GM21390 (cell line): ENCODE data around the gene SPP1.
"Not testable (repeated sequence)": the region's sequence is repeated elsewhere in the genome, so short reads cannot be mapped to it uniquely, and the experiment has no call there.

ENCODE experiments used
- ATAC-seq: cut with Tn5 transposase; IDR thresholded peaks from one replicate; pipeline ENCODE4 v1.9.1; 2021; ENCODE audit not compliant: unreplicated experiment

The SPP1 gene

DNA sequence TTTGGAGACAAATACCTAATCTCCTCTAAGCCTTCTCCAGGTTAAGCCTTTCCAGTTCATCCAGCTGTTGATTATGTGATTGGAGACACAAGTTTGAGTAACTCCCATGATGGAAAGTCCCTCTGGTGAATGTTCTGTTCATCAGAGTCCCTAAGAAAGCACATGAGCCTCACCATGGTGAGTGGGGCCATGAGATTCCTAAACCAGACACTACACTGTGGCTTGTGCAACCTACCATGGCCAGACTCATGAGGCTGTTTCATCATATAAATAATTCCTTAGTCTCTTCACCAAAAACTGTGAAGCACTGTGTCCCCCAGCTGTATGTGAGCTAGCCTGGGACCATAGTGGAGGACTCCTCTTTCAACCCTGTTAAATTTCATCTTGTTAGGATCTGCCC is 46.3 kb downstream of the SPP1 start:
- no peak for ATAC-seq

DNA sequence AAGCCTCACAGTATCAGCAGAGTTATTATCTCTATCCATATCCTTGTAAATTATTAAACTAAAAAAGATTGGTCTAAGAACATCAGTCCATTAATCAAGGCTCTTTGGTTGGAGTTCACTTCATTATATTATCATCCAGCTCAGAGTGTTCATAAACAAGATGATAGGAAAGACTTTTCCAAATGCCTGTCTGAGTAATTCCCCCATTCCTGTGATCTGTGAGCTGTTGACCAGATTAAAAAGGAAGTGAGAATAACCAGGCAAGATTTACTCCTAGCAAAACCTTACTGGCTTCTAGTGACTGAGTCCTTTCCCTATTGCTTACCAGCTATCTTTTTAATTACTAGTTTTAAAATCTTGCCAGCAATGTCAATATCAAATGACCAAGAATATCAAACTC is 46.8 kb downstream of the SPP1 start:
- ATAC-seq: no peak

DNA sequence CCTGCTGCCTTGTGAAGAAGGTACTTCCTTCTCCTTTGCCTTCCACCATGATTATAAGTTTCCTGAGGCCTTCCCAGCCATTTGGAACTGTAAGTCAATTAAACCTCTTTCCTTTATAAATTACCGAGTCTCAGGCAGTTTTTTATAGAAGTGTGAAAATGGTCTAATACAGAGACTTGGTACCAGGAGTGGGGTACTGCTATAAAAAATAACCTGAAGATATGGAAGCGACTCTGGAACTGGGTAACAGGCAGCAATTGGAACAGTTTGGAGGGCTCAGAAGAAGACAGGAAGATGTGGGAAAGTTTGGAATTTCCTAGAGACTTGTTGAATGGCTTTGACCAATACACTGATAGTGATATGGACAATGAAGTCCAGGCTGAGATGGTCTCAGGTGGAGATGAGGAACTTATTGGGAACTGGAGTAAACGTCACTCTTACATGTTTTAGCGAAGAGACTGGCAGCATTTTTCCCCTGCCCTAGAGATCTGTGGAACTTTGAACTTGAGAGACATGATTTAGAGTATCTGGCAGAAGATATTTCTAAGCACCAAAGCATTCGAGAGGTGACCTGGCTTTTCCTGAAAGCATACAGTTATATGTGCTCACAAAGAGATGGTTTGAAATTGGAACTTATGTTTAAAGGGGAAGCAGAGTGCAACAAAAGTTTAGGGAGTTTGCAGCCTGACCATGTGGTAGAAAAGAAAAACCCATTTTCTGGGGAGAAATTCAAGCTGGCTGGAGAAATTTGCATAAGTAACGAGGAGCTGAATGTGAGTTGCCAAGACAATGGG is 50.6 kb downstream of the SPP1 start:
- not testable (repeated sequence) for ATAC-seq

DNA sequence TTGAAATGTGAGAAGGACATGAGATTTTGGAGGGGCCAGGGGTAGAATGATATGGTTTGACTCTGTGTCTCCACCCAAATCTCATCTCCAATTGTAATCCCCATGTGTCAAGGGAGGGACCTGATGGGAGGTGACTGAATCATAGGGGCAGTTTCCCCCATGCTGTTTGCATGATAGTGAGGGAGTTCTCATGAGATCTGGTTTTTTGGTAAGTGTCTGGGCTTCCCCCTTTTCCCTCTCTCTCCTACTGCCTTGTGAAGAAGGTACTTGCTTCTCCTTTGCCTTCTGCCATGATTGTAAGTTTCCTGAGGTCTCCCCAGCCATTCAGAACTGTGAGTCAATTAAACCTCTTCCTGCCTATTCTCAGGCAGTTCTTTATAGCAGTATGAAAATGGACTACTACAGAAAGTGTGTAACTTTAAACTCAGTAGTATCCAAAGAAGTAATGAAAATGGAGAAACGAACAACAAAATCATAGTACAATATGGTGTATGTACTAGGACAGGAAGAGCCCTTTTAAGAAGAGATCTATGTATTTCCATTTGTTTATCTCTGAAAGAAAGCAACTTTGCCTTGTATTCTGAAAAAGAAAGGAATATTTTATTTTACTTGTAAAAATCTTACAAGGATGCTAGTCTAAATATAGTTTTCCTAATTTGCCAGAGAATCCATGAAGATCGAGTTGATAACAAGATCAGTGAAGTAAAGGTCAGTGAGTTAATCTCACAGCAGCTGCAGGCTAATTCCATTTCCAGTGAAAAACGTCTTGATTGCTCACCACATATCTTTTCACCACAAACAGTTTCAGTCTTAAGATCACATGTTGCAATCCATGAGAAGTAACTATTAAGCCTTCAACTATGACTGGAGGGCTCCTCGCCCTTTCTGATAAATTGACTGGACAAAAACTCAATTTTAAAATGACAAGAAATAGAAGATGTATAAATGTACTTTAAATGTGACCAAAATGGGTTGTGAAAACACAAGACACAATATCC is 52.4 kb downstream of the SPP1 start:
- ATAC-seq: no peak

DNA sequence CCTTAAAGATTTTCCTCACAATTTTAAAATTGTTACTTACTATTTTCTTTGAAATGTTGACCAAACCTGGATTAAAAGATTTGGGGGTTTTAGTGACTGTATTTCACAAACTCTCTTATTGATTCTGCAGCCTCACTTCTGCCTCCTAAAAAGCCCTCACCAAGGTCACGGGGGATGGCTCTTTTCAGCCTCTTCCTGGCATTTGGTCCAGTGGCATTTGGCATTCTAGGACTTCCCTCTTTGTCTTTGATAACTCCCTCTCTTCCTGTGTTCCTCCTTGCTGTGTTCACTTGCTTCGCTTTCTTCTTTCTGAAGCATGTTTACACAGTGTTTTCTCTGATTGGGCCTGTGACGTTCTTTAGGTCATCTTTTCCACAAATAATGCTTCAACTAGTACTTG is 53.4 kb downstream of the SPP1 start:
- ATAC-seq: no peak

DNA sequence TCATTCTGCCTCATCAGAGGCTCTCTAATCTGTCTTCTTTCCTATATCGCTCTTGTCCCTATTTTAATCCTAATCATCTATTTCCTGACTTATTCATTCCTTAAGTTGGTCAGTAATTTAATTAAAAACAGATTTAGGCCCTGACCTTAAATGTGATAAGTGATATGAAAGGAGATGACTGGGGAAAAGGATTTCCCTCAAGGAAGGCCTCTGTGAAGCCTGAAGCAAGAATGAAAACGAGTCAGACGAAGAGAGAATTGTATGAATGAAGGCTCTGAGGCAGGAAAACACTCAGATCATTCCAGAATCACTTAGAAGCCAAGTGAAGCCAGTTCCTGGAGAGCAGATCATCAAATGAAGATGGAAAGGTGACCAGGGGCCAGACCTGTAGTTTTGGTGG is 54.0 kb downstream of the SPP1 start:
- ATAC-seq: no peak

DNA sequence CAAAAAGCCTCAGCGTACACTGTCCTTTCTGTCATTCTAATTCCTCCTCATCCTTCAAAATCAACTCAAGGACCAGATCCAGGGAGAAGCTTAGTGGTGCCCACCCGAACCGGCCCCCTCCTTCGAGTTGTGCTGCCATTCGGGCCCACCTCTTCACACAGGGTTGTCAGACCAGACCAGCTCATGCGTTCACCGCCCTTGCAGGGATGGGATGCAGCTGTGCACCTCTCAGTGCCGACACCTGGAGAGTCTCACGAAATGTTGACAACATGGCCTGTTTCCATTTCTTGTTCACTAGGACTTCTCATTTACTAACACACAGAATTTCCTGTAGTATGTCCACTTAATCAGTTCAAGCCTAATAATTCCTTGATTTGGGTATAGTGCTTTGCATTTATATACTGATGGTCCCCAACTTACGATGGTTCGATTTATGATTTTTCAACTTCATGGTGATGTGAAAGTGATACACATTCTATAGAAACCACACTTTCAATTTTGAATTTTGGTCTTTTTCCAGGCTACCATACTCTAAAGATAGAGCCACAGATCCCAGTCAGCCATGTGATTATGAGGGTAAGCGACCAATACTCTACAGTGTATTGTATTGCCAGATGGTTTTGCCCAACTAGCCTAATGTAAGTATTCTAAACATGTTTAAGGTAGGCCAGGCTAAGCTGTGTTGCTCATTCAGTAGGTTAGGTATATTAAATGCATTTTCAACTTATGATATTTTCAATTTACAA is 55.2 kb downstream of the SPP1 start:
- no peak for ATAC-seq
